Gastroesophageal sphincter (tissue), 4 donors: ENCODE measurements around the gene RPAP2. TPM values are rescaled to one million over a fixed set of nuclear protein-coding genes. Genes with fewer than 3 reads are reported as not detected.

Source experiments
- ATAC-seq: fragments of 150-250 bp; one replicate; pipeline ENCODE4 v1.9.1; 2016; ENCODE audit warnings: mild to moderate bottlenecking, moderate library complexity
- H3K27ac ChIP-seq, 4 donors: fragments of 200-600 bp; sonication (generic) in 3 of 4; 1 replicate in 3 of 4; 2 replicates in 1 of 4; pipeline ENCODE4 v1.5.1; 2016 to 2019
- H3K27me3 ChIP-seq: fragments of 200-600 bp; sonication (generic); one replicate; pipeline ENCODE4 v1.5.1; 2019
- H3K36me3 ChIP-seq, 2 donors: fragments of 200-600 bp; sonication (generic); one replicate each; pipeline ENCODE4 v1.5.1; 2019; ENCODE audit warnings: control low read depth in 1 of 2
- H3K4me1 ChIP-seq, 3 donors: fragments of 200-600 bp; sonication (generic); 1 replicate in 2 of 3; 2 replicates in 1 of 3; pipeline ENCODE4 v1.5.1; 2016 to 2019; ENCODE audit warnings: control low read depth in 2 of 3
- H3K4me3 ChIP-seq, 2 donors: fragments of 200-600 bp; sonication (generic); one replicate each; pipeline ENCODE4 v1.5.1; 2019; ENCODE audit warnings: mild to moderate bottlenecking in 1 of 2, moderate library complexity in 1 of 2
- H3K9me3 ChIP-seq, 3 donors: fragments of 200-600 bp; sonication (generic); one replicate each; pipeline ENCODE4 v1.5.1; 2017 to 2019; ENCODE audit warnings: control low read depth in 2 of 3
- EP300 ChIP-seq: sonication (generic); formaldehyde crosslinking; IDR thresholded peaks from one replicate; pipeline ENCODE4 v1.6.1; 2017; ENCODE audit warnings: antibody characterized with exemption, mild to moderate bottlenecking
- POLR2A ChIP-seq, 2 donors: fragments of 450-650 bp; IDR thresholded peaks; one replicate each; pipeline ENCODE4 v1.6.1; 2017; ENCODE audit warnings: antibody characterized with exemption in 2 of 2, mild to moderate bottlenecking in 2 of 2, moderate library complexity in 1 of 2
- POLR2AphosphoS5 ChIP-seq: sonication (generic); formaldehyde crosslinking; IDR thresholded peaks from one replicate; pipeline ENCODE4 v1.6.1; 2017; ENCODE audit warnings: antibody characterized with exemption
- WGBS, 2 donors: methylation state at CpG; one replicate each; pipeline ENCODE4 v1.1.5; 2018; ENCODE audit warnings: low coverage in 1 of 2; 5-methylcytosine and 5-hydroxymethylcytosine counted together
- small RNA-seq, 4 donors: library from RNA; depleted of rRNA; stranded (forward); fragments of <200 nt; gene quantifications; one replicate each; pipeline ENCODE3, GENCODE V24; 2016
- total RNA-seq, 4 donors: library from RNA; depleted of rRNA; stranded (reverse); fragments of >200 nt; gene quantifications; one replicate each; pipeline ENCODE4 v1.1.0, GENCODE V29; 2016
- TF ChIP-seq, protein P1 (sequence below), 4 experiments: fragments of 200-600 bp in 2 of 4; fragments of 450-650 bp in 2 of 4; sonication (generic) in 1 of 4; IDR thresholded peaks; one replicate each; pipeline ENCODE4 v1.5.1; 2017 to 2019; ENCODE audit warnings: antibody characterized with exemption in 4 of 4, mild to moderate bottlenecking in 2 of 4, moderate library complexity in 2 of 4

Gene RPAP2
- total RNA-seq, 4 donors from 2014 or later = 16.8 to 31.8 (median 18.8) TPM

DNA sequence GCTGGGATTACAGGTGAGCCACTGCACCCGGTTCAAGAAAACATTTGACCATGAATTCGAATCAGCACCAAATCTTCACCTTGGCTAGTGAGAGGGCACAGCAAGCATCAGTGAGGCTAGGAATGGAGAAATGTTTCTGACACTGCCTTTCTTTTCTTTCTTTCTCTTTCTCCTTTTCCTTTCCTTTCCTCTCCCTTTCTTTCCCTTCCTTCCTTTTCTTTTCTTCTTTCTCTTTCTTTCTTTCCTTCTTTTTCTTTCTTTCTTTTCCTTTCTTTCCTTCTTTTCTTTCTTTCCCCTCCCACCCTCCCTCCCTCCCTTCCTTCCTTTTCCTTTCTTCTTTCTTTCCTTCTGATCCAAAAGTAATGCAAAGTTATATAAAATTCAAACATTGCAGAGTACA is 147.0 kb downstream of the RPAP2 start:
- no peak for ATAC-seq

GRCh38 chr1:92446546-92446945 is 147.7 kb downstream of the RPAP2 start:
- 39 to 69% methylated on average over 1 to 2 of the region's 2 CpGs for WGBS, 2 donors
- ATAC-seq = no peak

More for the DNA sequence above, 147.0 kb downstream of the RPAP2 start:
- Histone ChIP-seq H3K4me3 (no peak overlapping the region), H3K27me3 (no peaks in the 10 kb centered on the region), H3K9me3 (peaks cover 0 to 4% (median 0%) of the 10 kb centered on the region in 3 donors), H3K27ac (no peak overlapping the region), H3K36me3 (no peaks in the 10 kb centered on the region), H3K4me1 (no peaks in the 10 kb centered on the region)
- TF ChIP-seq POLR2AphosphoS5 = no peak
- TF ChIP-seq, protein P1, sequence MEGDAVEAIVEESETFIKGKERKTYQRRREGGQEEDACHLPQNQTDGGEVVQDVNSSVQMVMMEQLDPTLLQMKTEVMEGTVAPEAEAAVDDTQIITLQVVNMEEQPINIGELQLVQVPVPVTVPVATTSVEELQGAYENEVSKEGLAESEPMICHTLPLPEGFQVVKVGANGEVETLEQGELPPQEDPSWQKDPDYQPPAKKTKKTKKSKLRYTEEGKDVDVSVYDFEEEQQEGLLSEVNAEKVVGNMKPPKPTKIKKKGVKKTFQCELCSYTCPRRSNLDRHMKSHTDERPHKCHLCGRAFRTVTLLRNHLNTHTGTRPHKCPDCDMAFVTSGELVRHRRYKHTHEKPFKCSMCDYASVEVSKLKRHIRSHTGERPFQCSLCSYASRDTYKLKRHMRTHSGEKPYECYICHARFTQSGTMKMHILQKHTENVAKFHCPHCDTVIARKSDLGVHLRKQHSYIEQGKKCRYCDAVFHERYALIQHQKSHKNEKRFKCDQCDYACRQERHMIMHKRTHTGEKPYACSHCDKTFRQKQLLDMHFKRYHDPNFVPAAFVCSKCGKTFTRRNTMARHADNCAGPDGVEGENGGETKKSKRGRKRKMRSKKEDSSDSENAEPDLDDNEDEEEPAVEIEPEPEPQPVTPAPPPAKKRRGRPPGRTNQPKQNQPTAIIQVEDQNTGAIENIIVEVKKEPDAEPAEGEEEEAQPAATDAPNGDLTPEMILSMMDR (IDR thresholded peaks at IDR 0.05) = no peak
- TF ChIP-seq EP300 = no peak
- no peak for TF ChIP-seq POLR2A (IDR thresholded peaks at IDR 0.05)
- WGBS, 2 donors = 100% methylated on average over 2 of the region's 2 CpGs; no CpG with 5 or more reads in 1 of the 2 donors

GRCh38 chr1:92447033-92447681 is 148.3 kb downstream of the RPAP2 start:
- 36 to 72% methylated on average over 3 of the region's 3 CpGs for WGBS, 2 donors
- Histone ChIP-seq H3K27ac (no peak overlapping the region), H3K9me3 (peaks cover 0 to 4% (median 0%) of the 10 kb centered on the region in 3 donors), H3K4me1 (no peaks in the 10 kb centered on the region), H3K4me3 (no peak overlapping the region), H3K36me3 (no peaks in the 10 kb centered on the region), H3K27me3 (no peaks in the 10 kb centered on the region)
- TF ChIP-seq POLR2AphosphoS5 (no peak), POLR2A (IDR thresholded peaks at IDR 0.05) (no peak), EP300 (no peak)
- TF ChIP-seq, protein P1 (IDR thresholded peaks at IDR 0.05) = no peak
- ATAC-seq = no peak

More at GRCh38 chr1:92446546-92446945, 147.7 kb downstream of the RPAP2 start:
- Histone ChIP-seq H3K36me3 (no peaks in the 10 kb centered on the region), H3K27ac (no peak overlapping the region), H3K4me3 (no peak overlapping the region), H3K27me3 (no peaks in the 10 kb centered on the region), H3K4me1 (no peaks in the 10 kb centered on the region), H3K9me3 (peaks cover 0 to 4% (median 0%) of the 10 kb centered on the region in 3 donors)
- no peak for TF ChIP-seq POLR2A (IDR thresholded peaks at IDR 0.05)
- no peak for TF ChIP-seq POLR2AphosphoS5
- TF ChIP-seq EP300 = no peak
- TF ChIP-seq, protein P1 (IDR thresholded peaks at IDR 0.05) = no peak

DNA sequence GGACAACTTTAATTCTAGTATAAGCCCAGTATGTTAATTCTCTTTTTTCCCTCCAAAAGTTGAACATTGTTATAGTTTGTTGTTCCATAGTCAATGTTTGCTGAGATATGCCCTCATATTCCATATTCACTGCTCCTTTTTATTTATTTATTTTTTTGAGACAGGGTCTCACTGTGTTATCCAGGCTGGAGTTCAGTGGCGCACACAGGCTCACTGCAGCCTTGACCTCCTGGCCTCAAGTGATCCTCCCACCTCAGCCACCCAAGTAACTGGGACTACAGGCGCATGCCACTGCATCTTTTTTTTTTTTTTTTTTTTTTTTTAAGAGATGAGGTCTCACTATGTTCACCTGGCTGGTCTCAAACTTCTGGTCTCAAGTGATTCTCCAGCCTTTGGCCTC is 149.1 kb downstream of the RPAP2 start:
- WGBS, 2 donors = 83% methylated on average over 2 of the region's 2 CpGs; no CpG with 5 or more reads in 1 of the 2 donors
- no peak for ATAC-seq

More for the DNA sequence above, 149.1 kb downstream of the RPAP2 start:
- Histone ChIP-seq H3K27me3 (no peaks in the 10 kb centered on the region), H3K36me3 (no peaks in the 10 kb centered on the region), H3K4me3 (no peak overlapping the region), H3K4me1 (no peaks in the 10 kb centered on the region), H3K27ac (no peak overlapping the region), H3K9me3 (peaks cover 0 to 4% (median 0%) of the 10 kb centered on the region in 3 donors)
- TF ChIP-seq, protein P1 (IDR thresholded peaks at IDR 0.05) = no peak
- no peak for TF ChIP-seq POLR2AphosphoS5
- TF ChIP-seq EP300 = no peak
- TF ChIP-seq POLR2A (IDR thresholded peaks at IDR 0.05) = no peak

Small RNA genes within 50 kb of the gene (small RNA-seq; reads per million reads assigned to genes)
- 0 reads per million in 4 donors for gene RN7SL824P

Other genes with a start within 250 kb of the RPAP2 start
- gene SETSIP, start 223.6 kb upstream of the RPAP2 start, total RNA-seq = not detected
- gene BTBD8, start 218.7 kb upstream of the RPAP2 start, total RNA-seq = 1 to 10 TPM; 4.6 to 8.9 (median 5.7) TPM
- not detected for gene C1orf146, start 81.1 kb upstream of the RPAP2 start, total RNA-seq
- gene GLMN, start 72 bp upstream of the RPAP2 start, total RNA-seq = 10 to 100 TPM in 2 of 4 donors, 1 to 10 TPM in 2; 5.1 to 19.1 (median 11.5) TPM
- under 1 TPM in 3 of 4 donors, not detected in 1; 0.27 to 0.94 (median 0.59) TPM for gene GFI1, start 187.9 kb downstream of the RPAP2 start, total RNA-seq